Measurements from ENCODE around the gene CARS1.

DNA sequence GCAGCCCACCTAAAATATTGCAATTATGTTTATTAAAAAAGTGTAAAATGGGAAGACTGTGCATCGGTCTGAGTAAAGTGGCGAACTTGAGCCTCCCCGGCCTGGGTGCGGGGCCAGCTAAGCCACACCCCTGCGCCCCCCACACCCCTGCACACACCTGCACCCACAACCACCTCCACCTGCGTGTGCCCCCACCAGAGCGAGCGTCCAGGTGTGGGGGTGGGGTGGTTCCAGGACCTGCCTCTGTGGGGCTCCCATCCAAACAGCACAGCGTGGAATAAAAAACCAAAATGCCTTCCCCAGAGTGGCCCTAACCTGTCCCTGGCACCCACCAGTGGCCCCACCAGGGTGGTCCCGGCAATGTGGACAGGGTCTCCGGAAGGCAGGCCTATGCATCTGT is 30.1 kb upstream of the CARS1 start:
- TF ChIP-seq, protein P1, sequence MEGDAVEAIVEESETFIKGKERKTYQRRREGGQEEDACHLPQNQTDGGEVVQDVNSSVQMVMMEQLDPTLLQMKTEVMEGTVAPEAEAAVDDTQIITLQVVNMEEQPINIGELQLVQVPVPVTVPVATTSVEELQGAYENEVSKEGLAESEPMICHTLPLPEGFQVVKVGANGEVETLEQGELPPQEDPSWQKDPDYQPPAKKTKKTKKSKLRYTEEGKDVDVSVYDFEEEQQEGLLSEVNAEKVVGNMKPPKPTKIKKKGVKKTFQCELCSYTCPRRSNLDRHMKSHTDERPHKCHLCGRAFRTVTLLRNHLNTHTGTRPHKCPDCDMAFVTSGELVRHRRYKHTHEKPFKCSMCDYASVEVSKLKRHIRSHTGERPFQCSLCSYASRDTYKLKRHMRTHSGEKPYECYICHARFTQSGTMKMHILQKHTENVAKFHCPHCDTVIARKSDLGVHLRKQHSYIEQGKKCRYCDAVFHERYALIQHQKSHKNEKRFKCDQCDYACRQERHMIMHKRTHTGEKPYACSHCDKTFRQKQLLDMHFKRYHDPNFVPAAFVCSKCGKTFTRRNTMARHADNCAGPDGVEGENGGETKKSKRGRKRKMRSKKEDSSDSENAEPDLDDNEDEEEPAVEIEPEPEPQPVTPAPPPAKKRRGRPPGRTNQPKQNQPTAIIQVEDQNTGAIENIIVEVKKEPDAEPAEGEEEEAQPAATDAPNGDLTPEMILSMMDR (conservative IDR thresholded peaks at IDR 0.05; ENCODE audit: low read depth in 2 of 2), result no peak
- TF ChIP-seq EZH2 (IDR thresholded peaks at IDR 0.05; ENCODE audit: low read depth, unreplicated experiment) (no peak), EZH2phosphoT487 (IDR thresholded peaks at IDR 0.05; ENCODE audit: unreplicated experiment) (no peak), POLR2AphosphoS5 (IDR thresholded peaks at IDR 0.05; ENCODE audit: low read depth) (no peak), NANOG (IDR thresholded peaks at IDR 0.05; ENCODE audit: borderline replicate concordance) (no peak), CREB1 (CRISPR knock-in tag; IDR thresholded peaks at IDR 0.05; ENCODE audit: low read depth) (no peak)
- TF ChIP-seq, protein P2, sequence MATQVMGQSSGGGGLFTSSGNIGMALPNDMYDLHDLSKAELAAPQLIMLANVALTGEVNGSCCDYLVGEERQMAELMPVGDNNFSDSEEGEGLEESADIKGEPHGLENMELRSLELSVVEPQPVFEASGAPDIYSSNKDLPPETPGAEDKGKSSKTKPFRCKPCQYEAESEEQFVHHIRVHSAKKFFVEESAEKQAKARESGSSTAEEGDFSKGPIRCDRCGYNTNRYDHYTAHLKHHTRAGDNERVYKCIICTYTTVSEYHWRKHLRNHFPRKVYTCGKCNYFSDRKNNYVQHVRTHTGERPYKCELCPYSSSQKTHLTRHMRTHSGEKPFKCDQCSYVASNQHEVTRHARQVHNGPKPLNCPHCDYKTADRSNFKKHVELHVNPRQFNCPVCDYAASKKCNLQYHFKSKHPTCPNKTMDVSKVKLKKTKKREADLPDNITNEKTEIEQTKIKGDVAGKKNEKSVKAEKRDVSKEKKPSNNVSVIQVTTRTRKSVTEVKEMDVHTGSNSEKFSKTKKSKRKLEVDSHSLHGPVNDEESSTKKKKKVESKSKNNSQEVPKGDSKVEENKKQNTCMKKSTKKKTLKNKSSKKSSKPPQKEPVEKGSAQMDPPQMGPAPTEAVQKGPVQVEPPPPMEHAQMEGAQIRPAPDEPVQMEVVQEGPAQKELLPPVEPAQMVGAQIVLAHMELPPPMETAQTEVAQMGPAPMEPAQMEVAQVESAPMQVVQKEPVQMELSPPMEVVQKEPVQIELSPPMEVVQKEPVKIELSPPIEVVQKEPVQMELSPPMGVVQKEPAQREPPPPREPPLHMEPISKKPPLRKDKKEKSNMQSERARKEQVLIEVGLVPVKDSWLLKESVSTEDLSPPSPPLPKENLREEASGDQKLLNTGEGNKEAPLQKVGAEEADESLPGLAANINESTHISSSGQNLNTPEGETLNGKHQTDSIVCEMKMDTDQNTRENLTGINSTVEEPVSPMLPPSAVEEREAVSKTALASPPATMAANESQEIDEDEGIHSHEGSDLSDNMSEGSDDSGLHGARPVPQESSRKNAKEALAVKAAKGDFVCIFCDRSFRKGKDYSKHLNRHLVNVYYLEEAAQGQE (IDR thresholded peaks at IDR 0.05; ENCODE audit: unreplicated experiment), result no peak
- TF ChIP-seq, protein P3, sequence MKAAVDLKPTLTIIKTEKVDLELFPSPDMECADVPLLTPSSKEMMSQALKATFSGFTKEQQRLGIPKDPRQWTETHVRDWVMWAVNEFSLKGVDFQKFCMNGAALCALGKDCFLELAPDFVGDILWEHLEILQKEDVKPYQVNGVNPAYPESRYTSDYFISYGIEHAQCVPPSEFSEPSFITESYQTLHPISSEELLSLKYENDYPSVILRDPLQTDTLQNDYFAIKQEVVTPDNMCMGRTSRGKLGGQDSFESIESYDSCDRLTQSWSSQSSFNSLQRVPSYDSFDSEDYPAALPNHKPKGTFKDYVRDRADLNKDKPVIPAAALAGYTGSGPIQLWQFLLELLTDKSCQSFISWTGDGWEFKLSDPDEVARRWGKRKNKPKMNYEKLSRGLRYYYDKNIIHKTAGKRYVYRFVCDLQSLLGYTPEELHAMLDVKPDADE (IDR thresholded peaks at IDR 0.05), result no peak
- TF ChIP-seq, protein P4, sequence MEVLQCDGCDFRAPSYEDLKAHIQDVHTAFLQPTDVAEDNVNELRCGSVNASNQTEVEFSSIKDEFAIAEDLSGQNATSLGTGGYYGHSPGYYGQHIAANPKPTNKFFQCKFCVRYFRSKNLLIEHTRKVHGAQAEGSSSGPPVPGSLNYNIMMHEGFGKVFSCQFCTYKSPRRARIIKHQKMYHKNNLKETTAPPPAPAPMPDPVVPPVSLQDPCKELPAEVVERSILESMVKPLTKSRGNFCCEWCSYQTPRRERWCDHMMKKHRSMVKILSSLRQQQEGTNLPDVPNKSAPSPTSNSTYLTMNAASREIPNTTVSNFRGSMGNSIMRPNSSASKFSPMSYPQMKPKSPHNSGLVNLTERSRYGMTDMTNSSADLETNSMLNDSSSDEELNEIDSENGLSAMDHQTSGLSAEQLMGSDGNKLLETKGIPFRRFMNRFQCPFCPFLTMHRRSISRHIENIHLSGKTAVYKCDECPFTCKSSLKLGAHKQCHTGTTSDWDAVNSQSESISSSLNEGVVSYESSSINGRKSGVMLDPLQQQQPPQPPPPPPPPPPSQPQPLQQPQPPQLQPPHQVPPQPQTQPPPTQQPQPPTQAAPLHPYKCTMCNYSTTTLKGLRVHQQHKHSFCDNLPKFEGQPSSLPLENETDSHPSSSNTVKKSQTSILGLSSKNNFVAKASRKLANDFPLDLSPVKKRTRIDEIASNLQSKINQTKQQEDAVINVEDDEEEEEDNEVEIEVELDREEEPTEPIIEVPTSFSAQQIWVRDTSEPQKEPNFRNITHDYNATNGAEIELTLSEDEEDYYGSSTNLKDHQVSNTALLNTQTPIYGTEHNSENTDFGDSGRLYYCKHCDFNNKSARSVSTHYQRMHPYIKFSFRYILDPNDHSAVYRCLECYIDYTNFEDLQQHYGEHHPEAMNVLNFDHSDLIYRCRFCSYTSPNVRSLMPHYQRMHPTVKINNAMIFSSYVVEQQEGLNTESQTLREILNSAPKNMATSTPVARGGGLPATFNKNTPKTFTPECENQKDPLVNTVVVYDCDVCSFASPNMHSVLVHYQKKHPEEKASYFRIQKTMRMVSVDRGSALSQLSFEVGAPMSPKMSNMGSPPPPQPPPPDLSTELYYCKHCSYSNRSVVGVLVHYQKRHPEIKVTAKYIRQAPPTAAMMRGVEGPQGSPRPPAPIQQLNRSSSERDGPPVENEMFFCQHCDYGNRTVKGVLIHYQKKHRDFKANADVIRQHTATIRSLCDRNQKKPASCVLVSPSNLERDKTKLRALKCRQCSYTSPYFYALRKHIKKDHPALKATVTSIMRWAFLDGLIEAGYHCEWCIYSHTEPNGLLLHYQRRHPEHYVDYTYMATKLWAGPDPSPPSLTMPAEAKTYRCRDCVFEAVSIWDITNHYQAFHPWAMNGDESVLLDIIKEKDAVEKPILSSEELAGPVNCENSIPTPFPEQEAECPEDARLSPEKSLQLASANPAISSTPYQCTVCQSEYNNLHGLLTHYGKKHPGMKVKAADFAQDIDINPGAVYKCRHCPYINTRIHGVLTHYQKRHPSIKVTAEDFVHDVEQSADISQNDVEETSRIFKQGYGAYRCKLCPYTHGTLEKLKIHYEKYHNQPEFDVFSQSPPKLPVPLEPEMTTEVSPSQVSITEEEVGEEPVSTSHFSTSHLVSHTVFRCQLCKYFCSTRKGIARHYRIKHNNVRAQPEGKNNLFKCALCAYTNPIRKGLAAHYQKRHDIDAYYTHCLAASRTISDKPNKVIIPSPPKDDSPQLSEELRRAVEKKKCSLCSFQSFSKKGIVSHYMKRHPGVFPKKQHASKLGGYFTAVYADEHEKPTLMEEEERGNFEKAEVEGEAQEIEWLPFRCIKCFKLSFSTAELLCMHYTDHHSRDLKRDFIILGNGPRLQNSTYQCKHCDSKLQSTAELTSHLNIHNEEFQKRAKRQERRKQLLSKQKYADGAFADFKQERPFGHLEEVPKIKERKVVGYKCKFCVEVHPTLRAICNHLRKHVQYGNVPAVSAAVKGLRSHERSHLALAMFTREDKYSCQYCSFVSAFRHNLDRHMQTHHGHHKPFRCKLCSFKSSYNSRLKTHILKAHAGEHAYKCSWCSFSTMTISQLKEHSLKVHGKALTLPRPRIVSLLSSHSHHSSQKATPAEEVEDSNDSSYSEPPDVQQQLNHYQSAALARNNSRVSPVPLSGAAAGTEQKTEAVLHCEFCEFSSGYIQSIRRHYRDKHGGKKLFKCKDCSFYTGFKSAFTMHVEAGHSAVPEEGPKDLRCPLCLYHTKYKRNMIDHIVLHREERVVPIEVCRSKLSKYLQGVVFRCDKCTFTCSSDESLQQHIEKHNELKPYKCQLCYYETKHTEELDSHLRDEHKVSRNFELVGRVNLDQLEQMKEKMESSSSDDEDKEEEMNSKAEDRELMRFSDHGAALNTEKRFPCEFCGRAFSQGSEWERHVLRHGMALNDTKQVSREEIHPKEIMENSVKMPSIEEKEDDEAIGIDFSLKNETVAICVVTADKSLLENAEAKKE (CRISPR knock-in tag; IDR thresholded peaks at IDR 0.05), result no peak

All from GM23338 (cell line).